ENCODE results near the gene PHACTR4.

- TF ChIP-seq CTCF (IDR thresholded peaks at IDR 0.05) (no peak), POLR2AphosphoS5 (IDR thresholded peaks at IDR 0.05) (no peak), POLR2A (IDR thresholded peaks at IDR 0.05) (no peak), EP300 (IDR thresholded peaks at IDR 0.05) (no peak)
Measured at GRCh38 chr1:28343405-28343804, 26.1 kb upstream of the PHACTR4 start.
